ENCODE results near the gene KIR2DL4.

- TF ChIP-seq CTCF (IDR thresholded peaks at IDR 0.05) (no peak), POLR2A (IDR thresholded peaks at IDR 0.05) (no peak)
Measured at GRCh38 chr19:54795758-54796157, 7.7 kb upstream of the KIR2DL4 start.
